HTERT RPE-1 (cell line): ENCODE data around the gene GNB5.

Source experiments
- in situ Hi-C: fragments of 300-500 bp; cut with MboI; formaldehyde crosslinking; loops from 4 replicates; pipeline ENCODE4 v1.14.3; 2020; ENCODE audit warnings: low sequenced_read_pairs

GNB5 gene

DNA sequence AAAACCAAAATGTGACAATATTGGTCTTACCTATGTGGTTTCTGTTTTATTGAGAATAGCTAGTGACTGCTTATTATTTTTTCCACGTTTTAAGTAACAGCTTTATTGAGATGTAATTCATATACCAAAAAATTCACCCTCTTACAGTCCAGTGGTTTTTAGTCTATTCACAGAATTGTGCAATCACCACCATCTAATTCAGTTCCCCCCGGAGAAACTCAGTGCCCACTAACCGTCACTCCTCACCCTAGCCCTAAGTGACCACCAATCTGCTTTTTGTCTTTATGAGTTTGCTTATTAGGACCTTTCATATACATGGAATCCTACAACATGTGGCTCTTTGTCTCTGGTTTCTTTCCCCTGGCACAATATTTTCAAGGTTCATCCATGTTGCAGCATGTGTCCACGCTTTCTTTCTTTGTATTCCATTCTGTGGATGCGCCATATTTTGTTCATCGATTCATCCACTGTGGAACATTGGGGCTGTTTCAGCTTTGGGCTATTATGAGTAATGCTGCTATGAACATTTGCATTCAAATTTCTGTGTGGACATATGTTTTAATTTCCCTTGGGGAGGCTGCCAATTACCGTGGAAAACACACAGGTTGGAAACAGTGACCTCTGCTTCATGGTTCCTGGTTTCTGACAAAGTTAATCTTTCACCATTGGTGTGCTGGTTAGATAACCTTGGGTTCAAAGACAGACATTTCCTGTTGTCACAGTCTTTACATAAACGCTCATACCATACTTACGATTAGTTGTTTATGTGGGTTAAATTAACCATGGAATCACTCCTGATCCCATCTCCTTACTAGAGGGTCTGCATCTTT is 75.4 kb downstream of the GNB5 start:
- in situ Hi-C loops: no loop called here

DNA sequence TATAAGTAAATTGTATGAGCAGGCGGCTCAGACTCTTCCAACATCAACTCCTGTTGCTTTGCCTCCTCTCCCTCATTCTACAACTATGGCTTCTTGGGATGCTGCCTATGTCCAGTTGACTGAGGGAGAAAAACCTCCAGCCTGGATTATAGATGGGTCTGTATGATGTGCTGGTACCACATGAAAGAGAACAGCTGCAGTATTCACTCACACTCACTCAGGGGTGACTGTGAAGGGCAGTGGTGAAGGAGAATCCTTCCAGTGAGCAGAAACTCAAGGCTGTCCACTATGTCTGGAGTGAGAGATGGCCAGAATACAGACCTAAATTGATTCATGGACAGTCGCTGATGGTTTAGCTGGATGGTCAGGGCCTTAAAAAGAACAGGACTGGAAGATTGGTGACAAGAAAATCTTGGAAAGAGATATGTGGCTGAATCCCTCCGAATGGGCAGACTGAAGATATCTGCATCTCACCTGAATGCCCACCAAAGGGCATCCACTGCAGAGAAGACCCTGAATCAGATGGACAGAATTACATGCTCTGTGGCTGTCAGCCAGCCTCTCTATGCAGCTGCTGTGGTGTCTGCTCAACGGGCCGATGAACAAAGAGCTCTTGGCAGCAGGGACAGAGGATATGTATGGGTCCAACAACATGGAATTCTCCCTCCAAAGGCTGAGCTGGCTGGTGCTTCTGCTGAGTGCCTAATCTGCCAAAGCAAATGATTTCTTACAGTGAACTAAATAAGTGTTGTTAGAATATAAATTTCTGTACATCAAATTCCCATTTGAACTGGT is 76.7 kb downstream of the GNB5 start:
- in situ Hi-C loops: no loop called here

DNA sequence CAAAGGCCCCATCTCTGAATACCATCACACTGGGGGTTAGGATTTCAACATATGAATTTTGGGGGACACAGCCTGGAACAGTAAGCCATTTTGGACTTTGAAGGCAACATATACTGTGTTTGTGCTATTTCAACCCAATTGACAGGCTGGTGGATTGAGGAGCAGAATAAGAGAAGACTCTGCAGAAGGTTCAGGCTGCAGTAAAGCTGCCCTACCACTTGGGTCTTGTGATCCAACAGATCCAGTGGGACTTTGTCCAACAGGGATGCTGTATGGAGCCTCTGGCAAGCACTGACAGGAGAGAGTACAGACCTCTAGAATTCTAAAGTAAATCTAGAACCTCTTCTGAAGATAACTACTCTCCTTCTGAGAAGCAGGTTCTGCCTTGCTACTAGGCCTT is 77.5 kb downstream of the GNB5 start:
- in situ Hi-C loops: no loop called here

DNA sequence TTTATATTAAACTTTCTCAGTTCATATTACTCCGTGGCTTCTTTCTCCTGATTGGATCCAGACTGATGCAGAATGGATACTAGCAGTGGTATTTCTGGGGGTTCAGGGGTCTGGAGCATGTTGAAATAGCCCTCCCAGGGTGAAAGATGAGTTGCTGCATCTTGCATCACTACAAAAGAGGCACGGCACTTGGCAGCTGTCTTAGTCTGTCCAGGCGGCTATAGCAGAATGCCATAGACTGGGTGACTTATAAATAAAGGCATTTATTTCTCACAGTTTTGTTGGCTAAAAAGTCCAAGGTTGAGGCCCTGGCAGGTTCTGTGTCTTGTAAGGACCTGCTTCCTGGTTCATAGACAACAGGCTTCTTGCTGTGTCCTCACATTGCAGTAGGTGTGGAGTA is 78.0 kb downstream of the GNB5 start:
- in situ Hi-C loops: no loop called here

DNA sequence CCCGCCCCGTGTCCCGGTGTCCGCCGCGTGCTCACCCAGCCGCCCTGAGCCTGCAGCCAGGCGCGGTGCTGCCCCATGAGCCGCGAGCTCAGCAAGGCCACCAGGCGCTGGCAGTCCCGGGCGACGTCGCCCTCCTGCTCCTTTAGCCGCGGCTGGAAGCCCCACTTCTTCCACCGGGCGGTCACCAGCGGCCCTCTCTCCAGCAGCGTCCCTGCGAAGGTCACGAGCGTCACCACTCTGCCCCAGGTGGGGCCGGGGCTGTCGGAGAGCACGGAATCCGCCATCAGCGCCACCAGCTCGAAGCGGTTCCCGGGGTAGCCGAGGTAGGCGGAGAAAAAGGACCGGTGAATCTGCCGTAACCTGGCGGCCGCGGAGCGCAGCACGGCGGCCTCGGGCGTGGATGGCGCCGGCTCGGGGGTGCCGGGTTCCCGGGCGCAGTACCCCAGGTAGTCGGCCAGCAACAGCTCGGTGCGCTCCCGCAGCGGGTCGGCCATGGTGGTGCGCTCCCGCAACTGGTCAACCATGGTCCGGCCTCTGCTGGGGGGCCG is 78.9 kb downstream of the GNB5 start:
- in situ Hi-C loops: no loop called here

DNA sequence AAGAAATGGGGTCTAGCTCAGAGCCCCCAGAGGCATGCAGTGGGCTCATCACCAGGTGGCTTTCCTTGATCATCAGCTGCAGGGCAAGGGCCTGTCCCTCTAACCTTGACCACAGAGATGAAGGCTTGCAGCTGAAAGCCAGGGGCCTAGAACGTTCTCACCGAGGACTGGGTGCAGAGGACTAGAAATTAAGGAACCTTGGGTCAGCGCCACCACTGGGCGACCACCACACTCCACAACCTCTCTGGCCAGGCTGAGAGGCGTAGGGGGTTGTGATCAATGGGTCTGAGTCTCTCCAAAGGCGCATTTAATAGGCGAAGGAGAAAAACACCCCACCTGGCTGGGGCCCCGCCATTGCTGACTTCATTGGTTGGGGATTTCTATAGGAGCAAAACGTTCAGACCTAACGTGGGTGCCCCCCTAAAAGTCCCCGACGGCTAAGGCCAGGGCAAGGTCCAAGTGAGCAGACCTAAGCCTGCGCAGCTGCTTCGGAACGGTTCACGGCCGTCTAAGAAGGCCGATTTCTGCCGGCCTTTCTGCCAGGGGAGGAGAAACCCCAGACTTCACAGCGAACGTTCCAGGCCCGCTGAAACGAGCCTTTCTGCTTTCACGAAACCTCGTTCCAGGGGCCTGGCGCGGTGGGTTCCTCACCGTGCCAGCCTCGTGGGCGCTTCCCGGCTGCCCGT is 79.5 kb downstream of the GNB5 start:
- in situ Hi-C loops: no loop called here

DNA sequence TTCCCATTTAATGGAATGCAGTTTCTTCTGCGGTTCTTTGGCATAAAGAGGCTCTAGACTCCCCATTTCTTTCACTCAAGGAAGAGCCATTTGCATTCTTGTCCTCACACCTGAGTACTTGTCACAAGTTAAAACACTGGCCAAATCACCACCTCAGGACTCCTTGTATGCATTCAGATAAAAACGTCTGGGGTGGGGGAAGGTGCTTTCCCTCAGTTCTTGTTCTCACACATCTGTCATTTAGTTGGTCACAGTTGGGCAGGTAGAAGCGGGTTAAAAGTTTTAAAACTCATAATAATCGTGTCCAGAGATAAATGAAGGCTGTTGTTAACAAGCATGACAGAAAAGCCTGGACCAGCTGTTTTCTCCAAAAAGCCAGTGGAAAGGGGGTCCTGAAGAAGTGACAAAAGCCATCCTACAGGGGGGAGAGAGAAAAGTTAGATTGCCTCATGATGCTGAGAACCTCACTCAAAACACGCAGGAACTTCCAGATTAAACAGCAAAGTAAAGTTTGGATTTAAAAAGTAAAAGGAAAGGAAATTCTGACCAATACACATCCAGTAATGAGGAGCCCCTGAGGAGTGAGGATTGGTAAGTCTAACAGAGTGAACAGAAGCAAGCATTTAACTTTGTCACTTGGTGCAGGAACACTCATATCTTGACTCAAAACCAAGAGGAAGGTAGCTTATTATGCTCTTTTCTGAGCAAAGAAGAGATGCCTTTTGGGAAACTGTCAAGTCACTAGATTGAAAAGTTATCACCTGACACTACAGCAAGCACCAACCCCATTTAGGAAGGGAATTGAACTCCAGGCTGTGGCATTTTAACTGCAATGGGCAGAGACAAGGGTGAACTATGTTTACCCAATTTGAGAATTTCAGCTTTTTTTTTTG is 81.4 kb downstream of the GNB5 start:
- in situ Hi-C loops: no loop called here

DNA sequence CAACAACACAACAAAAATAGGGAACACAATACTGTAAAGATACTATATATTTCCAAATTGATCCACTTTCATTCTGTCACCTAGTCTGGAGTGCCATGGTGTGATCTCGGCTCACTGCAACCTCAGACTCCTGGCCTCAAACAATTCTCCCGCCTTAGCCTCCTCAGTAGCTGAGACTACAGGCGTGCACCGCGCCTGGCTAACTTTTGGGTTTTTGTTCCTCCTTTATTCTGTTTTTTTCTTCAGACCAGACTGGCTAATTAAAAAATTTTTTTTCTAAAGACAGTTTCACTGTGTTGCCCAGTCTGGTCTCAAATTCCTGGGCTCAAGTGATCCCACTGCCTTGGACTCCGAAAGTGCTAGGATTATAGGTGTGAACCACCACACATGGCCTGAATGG is 84.0 kb downstream of the GNB5 start:
- in situ Hi-C loops: no loop called here

DNA sequence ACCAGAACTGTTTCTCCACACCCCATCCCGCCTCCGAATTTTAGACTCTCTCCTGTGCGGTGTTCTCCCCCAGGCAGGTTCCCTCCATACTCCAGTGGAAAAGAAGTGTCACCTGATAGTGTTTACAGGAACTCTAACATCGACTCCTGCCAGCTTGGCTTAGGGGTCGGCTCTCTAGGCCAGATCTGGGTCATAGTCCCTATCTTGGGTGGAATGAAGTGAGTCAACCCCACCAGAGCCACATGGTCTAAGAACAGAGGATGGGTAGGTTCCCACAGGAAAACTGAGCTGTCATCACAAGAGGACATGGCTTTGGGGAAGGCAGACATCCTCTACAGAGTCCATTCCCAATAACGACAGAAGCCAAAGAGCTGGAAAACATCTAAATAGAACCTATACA is 84.6 kb downstream of the GNB5 start:
- in situ Hi-C loops: no loop called here

DNA sequence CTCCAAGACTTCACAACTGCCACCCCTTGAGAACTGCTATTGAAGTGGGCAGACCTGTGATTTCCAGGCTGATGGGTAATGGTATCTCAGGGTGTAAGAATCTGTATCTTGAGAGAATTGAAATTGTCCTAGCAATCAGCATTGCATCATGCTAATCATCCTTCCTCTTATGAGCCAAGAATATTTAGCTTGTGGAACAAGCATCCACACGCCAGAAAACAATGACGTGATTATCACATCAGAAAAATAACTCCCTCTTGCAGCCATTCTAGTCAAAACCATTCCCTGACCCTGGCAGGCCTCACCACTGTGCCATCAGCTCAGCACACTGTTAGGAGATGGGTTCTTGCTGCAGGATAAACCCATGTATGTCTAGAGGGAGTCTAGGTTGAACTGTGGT is 85.3 kb downstream of the GNB5 start:
- in situ Hi-C loops: no loop called here

DNA sequence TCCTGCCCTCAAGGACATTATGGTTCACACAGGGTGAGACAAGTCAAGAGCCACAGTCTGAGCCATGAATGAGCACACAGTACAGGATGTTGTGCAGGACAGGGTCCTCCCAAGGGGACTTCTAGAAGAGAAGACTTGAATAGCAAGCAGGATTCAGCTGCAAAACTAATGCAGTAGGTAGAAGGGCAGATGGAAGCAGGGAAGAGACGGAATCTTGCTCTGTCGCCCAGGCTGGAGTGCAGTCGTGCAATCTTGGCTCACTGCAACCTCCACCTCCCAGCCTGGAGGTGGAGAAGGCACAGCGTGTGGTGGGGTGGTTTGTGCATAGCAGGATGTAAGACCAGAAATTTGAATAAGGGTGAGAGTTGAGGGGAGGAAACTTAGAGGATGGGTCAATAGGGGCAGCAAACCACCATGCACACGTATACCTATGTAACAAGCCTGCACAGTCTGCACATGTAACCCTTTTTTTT is 86.6 kb downstream of the GNB5 start:
- in situ Hi-C loops: no loop called here

DNA sequence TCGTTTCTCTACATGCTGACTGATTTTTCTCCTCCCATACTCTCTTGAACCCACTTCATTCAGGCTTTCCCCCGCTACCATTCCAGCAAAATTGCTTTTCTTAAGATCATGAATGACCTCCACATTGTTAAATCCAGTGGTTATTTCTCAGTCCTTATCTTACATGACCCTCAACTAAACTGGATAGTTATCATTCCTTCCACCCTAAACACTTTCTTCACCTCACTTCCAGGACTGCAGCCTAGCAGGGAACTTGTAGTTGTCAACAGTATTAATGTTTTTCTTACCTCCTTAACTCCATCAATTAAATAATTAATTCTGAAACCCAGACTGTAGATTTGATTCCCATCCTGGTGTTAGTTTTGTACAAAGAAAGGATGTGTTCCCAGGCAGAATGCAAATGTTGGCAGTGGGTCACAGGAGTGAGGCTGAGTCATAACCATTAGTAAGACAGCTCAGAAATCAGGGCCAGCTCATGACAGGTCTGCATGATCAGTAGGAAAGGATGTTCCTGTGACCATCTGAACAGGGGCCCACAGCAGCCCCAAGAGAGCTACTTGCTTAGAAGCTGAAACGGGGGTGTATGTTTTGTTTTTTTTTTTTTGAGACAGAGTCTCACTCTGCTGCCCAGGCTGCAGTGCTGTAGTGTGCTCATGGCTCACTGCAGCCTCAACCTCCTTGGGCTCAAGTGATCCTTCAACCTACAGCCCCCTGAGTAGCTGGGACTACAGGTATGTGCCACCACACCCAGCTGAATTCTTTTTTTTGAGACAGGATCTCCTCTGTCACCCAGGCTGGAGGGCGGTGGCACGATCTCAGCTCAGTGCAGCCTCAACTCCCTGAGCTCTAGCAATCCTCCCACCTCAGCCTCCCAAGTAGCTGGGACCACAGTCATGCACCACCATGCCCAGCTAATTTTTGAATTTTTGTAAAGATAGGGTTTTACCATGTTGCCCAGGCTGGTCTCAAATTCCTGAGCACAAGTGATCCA is 87.7 kb downstream of the GNB5 start:
- in situ Hi-C loops: no loop called here

DNA sequence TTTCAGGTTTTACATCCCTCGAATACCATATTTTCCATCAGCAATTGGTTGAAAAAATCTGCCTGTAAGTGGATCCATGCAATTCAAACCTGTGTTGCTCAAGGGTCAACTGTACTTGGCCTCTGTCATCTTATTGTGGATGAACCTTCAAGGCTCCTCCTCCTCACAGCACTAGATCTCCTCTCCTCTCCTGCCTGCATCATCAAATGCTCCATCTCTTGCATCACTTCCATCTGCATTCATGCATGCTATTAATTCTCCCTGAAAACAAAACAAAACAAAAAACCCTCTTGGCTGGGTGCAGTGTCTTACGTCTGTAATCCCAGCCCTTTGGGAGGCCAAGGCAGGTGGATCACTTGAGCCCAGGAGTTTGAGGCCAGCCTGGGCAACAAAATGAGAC is 88.7 kb downstream of the GNB5 start:
- in situ Hi-C loops: no loop called here

DNA sequence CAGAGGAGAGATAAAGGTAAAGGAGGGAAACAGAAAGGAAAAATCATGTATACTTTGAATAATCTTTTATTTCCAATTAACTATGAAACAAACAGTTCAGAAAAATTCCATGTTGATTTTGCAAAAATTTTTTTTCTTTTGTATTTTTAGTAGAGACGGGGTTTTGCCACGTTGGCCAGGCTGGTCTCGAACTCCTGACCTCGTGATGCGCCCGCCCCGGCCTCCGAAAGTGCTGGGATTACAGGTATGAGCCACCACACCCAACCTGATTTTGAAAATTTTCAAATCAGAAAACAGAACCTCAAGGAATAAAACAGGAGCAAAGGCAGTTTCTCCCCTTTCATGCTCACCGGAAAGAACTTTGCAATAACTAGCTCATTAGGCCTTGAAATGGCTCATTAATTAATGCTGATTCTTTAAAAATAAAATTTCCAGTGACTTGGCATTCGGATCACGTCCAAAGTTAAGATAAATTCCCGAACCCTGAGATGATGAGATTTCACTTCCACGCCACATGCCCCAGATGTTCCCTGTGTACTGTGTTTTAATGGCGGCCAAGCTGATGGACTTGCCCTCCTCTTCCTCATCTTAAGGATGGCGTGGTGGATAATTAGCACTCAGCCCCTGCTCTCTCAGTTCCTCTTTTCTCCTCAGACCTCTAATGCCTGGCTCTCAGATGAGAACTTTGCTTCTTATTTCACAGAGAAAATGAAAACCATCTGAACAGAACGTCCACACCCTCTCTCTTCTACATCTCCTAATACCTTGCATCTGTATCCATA is 89.5 kb downstream of the GNB5 start:
- in situ Hi-C loops: no loop called here

DNA sequence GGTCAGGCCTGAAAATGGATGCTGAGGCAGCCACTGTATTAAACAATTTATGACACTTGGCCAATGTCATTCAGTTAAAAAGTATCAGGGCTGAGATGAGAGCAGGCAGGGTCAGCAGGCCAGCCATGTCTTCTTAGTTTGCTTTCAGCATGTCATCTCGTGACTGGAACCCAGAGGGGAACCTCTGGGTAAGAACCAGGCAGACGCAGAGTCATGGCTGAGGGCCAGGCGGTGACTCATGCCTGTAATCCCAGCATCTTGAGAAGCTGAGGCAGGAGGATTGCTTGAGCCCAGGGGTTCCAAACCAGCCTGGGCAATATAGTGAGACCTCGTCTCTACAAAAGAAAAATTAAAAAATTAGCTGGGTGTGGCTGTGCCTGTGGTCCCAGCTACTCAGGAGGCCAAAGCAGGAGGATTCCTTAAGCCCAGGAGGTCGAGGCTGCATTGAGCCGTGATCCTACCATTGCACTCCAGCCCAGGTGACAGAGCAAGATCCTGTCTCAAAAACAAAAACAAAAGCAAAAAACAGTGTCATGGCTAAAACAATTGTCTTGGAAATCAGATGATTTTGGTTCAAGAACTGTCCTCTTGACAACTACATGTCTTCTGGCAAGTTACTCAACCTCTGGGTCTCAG is 90.3 kb downstream of the GNB5 start:
- in situ Hi-C loops: no loop called here

DNA sequence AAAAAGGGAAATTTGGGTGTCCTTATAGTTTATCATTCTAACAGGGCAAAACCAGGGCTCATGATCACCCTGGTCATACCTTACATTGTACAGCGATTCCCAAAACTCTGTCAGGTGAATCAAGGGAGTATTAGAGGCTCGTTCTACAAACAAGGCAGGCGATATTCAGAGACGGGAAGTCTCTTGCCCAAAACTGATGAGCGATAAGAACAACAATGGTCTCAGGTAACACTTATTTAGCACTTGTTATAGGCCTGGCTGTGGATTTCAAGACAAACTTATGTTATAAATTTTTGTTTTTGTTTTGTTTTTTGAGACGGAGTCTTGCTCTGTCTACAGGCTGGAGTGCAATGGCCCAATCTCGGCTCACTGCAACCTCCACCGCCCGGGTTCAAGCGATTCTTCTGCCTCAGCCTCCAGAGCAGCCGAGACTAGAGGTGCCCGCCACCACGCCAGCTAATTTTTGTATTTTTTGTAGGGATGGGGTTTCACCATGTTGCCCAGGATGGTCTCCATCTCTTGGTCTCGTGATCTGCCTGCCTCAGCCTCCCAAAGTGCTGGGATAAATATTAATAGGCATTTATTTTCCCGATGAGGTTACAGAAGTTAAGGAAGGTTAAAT is 91.4 kb downstream of the GNB5 start:
- in situ Hi-C loops: no loop called here

DNA sequence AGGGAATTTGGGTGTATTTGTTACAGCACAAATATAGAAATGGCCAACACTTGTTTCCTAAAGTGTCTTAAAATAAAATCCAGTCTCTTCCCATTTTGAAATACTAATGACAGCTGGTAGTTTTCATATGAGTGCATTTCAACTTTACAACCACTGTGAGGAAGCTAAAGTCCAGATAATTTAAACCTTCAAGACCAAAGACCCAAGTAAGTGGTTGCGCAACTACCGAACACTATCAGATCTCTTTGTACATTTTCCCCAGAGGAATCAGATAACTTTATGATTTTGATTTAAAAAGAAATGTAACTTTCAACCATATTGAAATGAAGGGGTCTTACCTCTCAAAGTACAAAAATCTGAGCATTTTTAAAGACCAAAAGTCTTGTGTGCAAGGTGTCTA is 92.9 kb downstream of the GNB5 start:
- in situ Hi-C loops: no loop called here
